SIG-M5 (cell line): ENCODE measurements around the gene PCP4.

Experiments
- DNase-seq: peaks from one replicate; lab custom pipeline; 2025; lab: John Stamatoyannopoulos, UW

PCP4 gene

GRCh38 chr21:39924577-39925308 is 57.5 kb downstream of the PCP4 start:
- DNase-seq = no peak

DNA sequence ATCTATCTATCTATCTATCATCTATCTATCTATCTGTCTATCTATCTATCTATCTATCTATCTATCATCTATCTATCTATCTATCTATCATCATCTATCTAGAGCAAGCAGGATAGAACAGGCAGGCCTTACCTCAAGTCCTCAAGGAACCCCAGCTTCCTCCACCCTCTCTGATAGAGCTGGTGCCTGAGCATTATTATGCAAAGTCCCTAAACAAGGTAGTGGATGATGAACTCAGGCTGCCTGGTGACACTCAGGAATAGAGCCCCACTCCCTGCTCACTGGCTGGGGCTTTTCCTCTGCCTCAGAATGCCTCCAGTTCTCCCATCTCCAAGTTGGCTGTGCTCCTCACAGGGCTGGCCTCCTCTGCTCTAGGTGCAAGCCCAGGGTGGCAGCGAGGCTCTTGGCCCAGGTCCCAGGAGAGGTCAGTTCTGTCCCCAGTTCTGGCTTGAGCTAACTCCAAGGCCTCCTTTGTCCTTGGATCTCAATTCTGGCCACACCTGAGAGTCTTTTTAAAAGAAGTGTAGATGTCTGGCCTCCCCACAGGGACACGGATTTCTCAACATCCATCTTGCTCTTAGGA is 60.2 kb downstream of the PCP4 start:
- no peak for DNase-seq

DNA sequence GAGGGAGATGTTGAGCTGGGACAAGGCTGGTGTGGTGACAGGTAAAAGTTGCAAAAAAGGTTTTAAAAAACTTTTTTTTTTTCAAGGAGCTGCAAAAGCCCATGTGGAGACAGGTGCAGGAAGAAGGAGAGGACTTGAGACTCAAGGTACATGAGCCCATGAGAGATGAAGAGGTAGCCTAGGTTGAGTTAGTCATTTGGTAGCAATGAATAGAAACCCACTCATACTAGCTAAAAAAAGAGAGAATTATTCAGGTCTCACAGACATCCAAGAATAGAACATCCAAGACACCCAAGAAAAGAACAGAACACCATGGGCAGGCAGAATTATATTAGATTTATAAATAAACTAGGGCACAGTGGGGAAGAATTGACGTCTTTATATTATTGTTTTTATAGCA is 65.1 kb downstream of the PCP4 start:
- DNase-seq = no peak

- DNase-seq = no peak
Observed at GRCh38 chr21:39934895-39935294, 67.7 kb downstream of the PCP4 start.

DNA sequence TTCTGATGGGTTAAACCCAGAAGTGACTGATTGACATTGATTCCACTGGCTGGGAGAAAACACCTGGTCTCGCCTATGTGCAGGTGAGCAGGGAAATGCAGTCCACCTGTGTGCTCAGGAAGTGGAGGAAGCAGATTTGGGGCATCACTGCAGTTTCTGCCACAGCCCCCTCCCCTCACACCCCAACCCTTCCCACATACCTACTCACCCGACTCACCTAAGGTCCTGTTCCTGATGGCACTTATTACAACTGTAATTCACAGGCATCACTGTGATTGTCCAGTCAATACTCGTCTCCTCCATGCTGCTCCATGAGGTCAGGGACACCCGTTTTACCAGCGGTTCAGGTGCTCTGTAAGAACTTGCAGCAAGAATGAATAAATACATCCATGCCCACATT is 68.5 kb downstream of the PCP4 start:
- DNase-seq = no peak

DNA sequence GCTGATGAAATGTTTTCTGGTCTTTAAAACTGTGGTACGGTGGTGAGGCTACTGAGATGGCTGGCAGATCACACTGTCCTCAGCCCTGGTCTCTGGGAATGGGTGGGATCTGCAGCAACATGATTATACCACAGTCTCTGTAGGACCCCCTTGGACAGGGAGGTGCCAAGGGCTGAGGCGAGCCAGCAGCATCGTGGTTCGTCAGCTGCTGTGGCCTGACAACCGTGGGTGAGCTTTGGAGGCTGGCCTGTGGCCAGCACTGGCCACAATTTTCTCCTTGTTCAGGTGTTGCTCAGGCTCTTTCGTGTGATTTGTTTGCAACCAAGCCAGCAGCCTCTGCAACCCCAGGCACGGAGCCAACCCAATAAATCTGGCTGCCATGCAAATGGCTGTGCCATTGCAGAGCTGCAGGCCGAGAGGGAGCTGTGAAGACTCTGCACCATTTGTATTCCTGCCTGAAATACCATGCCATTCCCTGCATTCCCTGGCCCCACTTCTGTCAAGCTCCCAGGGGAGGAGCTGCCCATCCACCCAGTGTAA is 70.9 kb downstream of the PCP4 start:
- no peak for DNase-seq

DNA sequence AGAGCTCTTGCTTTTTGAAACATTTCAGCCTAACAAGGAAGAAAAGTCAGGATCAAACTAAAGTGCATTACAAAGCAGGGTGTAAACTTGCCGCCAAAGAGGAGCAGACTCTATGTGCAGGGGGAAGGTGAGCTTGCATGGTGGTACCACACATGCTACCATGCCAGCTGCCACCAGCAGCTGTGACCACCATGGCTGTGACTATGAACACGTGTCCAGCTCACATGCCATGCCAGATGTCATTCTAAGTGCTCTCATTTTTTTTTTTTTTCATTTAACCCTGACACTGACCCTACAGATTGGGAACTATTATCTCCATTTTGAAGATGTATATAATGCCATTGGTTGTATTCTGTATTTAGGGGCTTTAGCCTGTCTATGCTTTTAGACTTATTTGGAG is 79.0 kb downstream of the PCP4 start:
- no peak for DNase-seq

DNA sequence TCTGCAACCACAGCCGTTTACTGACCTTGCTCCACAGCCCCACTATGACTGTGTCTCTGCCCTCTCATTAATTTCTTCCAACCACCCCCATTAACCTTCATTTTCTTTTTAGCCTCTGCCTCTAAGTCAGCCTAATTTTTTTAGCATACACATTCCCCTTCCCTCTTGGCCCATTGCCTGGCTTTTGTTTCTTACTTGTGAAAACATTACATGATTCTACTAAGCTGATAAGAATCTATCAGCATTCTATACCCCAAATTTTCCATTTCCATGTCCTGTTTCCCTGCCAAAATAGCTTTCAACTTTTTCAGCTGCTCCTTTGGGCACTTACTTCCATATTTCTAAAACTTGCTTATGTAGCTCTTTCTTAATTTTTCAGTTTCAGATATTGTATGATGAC is 79.8 kb downstream of the PCP4 start:
- DNase-seq = no peak

- no peak for DNase-seq
Observed at GRCh38 chr21:39951183-39952101, 84.2 kb downstream of the PCP4 start.

DNA sequence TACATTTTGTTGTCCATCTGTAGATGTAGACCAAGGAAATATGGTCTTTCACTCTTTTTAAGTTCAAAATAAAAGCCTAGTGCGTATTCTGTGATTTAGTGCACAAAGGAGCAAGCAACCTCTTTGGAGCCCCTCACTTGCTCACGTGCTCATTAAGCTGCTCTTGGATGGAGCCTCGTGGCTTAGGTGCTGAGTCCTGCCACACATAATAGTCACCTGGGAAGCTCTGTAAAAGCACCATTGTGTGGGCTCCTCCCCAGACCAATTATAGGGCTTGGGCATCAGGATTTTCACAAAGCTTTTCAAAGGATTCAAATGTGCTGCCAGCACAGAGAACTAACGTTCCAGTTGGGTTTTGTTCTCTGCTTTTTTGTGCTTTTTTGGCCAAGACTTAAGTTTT is 85.0 kb downstream of the PCP4 start:
- DNase-seq = no peak

DNA sequence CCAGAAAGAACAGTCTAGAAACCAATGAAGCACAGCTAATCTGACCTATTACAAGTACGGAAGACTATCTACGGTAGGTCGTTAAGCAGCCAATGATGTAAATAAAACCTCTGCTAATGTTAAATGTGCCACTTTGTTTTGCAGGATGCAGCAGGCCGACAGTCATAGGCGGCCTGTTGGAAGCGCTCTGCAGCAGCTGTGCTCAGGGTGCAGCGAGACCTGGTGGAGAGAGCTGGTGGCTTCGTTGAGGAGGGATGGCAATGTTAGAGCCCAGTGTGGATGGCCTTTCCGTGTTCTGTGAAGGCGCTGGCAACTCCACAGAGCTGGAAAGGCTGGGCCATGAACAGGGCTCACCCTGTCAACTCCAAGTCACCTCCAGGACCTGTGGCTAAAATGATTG is 87.3 kb downstream of the PCP4 start:
- no peak for DNase-seq

- no peak for DNase-seq
Observed at GRCh38 chr21:39955326-39955725, 88.1 kb downstream of the PCP4 start.

GRCh38 chr21:39956586-39956985 is 89.3 kb downstream of the PCP4 start:
- DNase-seq = no peak

DNA sequence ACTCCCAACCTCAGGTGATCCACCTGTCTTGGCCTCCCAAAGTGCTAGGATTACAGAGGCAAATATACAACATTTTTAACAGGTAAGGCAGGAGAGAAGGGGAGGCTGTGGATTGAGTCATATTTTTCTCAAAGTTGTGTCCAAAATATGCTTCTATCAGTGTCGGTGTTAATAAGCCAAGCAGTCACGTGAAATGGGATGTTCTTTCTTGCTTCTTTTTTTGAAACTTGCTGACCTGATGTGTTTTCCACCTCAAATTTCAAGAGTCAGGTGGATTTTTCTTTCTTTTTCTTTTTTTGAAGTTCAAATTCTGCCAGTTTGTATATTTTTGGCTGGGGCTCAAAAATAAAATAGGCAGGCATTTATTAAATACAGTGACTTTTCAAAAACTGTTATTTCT is 91.5 kb downstream of the PCP4 start:
- DNase-seq = no peak

- no peak for DNase-seq
Observed at GRCh38 chr21:39961251-39961650, 94.0 kb downstream of the PCP4 start.

DNA sequence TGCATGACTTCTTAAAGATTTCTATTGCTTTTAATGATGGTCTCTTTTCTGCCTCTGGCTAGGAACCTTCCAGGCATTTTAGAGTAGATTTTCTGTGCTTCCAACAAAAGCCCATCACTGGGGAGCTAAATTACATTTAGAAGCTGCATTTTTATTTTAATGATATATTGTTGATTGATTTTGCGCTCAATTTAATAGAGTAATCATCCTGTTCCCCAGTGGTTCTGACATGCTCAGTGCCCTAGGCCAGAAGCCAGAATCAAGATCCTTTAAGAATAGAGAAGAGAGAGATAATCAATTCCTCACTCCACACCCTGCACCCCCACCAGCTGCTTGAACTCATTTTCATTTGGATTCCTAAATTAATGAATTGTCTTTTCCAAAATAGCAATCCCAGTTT is 97.8 kb downstream of the PCP4 start:
- no peak for DNase-seq

DNA sequence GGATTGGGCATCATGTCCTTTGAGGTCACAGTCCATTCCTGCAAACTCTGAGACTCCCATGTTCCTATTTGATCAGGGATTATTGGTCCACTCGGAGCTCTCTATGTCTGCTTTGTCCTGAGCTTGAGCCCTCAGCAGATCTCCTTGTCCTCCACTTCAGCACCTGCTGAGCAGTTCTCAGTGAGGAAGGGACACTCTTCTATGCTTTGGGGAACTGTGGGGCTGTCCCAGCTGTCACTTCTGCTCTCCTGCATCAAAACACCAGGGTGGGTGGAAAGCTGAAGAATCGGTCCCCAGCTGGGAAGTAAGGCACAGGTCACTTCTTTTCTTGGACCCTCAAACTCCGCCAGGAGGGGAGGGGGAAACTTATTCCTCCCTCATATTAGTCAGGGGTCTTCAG is 99.5 kb downstream of the PCP4 start:
- DNase-seq = no peak

DNA sequence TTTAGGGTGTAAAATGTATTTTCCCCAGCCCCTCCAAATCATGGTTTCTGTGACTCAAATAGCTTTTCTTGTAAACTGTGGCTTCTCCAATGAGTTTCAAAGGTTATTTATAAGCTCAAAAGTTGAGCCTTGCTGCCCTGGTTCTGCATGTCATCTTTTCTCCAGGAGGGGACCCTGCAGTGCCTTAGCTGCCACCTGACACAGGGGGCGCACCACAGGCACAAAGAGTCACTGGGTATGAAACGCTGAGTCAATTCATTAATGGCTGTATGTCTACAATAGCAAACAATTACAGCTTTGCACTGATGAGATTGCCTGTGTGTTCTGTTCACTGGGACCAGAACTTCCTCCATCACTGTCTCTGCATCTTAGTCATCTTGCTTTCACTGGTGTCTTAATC is 100.8 kb downstream of the PCP4 start:
- DNase-seq = no peak

DNA sequence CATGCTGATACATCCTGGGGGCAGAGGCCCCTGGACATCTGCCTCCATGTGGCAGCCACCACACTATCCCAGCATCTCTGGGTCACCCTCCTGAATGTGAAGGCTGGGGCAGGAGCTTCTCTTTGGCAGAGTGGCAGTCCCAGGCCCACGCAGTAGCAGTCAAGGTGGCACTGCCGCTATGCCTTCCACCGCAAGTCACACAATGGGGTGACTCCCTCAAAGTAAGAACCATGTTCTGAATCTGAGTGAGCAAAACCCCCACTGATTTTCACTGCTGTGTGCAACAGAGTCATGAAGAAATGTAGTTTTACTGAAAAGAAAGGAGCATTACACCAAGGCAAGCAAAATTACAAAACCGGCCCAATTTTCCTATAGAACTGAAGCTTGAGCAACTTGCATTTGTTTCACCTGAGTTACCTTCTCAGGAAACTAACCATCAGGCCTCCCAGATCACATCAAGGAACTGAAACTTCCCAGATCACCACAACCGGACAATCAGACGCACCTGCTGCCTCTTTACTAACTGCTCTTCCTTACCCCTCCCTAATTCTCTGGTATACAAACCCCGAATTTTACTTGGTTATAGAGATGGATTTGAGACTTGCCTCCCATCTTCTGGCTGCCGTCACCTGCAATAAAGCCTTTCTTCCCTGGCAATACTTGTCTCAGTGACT is 102.6 kb downstream of the PCP4 start:
- DNase-seq = no peak

- no peak for DNase-seq
Observed at GRCh38 chr21:39971956-39972355, 104.7 kb downstream of the PCP4 start.

GRCh38 chr21:39972471-39972870 is 105.2 kb downstream of the PCP4 start:
- no peak for DNase-seq
